Hematopoietic multipotent progenitor cell treated with erythropoietin and hydrocortisone succinate and interleukin-3 and kit ligand, for 4 days (in vitro differentiated cells): ENCODE measurements around the gene ACTMAP.
"Not testable (repeated sequence)": the region's sequence is repeated elsewhere in the genome, so short reads cannot be mapped to it uniquely, and the experiment has no call there.

ENCODE experiments used
- DNase-seq: peaks from one replicate; pipeline ENCODE4 v3.0.0-alpha.2; 2015

ACTMAP gene

GRCh38 chr19:40750058-40750873 is at the start of gene ACTMAP:
Gene ACTMAP, minus strand, starts transcription at chr19:40750477. Its CDS starts 674 bp downstream, at chr19:40749803.
- DNase-seq: peak; percentile 100

GRCh38 chr19:40799558-40800338 is 49.5 kb upstream of the ACTMAP start:
- peak; percentile 69 for DNase-seq

- DNase-seq: peak; percentile 100
These were observed 48.6 kb upstream of the ACTMAP start, which contains the start of gene EGLN2 for GRCh38 chr19:40798683-40799557. Gene EGLN2, plus strand, starts transcription at chr19:40799191. Its CDS starts 1,382 bp downstream, at chr19:40800573.

GRCh38 chr19:40797963-40798682 is 47.8 kb upstream of the ACTMAP start:
- DNase-seq: peak; percentile 96

GRCh38 chr19:40797166-40797962 is 47.1 kb upstream of the ACTMAP start:
- DNase-seq: no peak

- no peak for DNase-seq
These were observed 41.7 kb upstream of the ACTMAP start for GRCh38 chr19:40791996-40792395.

GRCh38 chr19:40791349-40791748 is 41.1 kb upstream of the ACTMAP start:
- DNase-seq: no peak

GRCh38 chr19:40786060-40787037 is 36.1 kb upstream of the ACTMAP start:
- no peak for DNase-seq

- no peak for DNase-seq
These were observed 35.2 kb upstream of the ACTMAP start for GRCh38 chr19:40785526-40785925.

GRCh38 chr19:40784146-40784545 is 33.9 kb upstream of the ACTMAP start:
- DNase-seq: not testable (repeated sequence)

- DNase-seq: no peak
These were observed 33.4 kb upstream of the ACTMAP start for GRCh38 chr19:40783711-40784110.

- DNase-seq: no peak
These were observed 30.9 kb upstream of the ACTMAP start for GRCh38 chr19:40781140-40781539.

GRCh38 chr19:40780582-40780981 is 30.3 kb upstream of the ACTMAP start:
- DNase-seq: no peak

GRCh38 chr19:40778706-40779284 is 28.5 kb upstream of the ACTMAP start:
- peak; percentile 46 for DNase-seq

- DNase-seq: peak; percentile 100
These were observed 27.8 kb upstream of the ACTMAP start, which contains the start of gene RAB4B for GRCh38 chr19:40777937-40778705. Gene RAB4B, plus strand, starts transcription at chr19:40778247. Its CDS starts 129 bp downstream, at chr19:40778376.

- no peak for DNase-seq
These were observed 27.3 kb upstream of the ACTMAP start for GRCh38 chr19:40777645-40777936.

GRCh38 chr19:40776932-40777644 is 26.8 kb upstream of the ACTMAP start:
- peak; percentile 99 for DNase-seq

GRCh38 chr19:40776364-40776763 is 26.1 kb upstream of the ACTMAP start:
- DNase-seq: no peak
